GM12878 (cell line): ENCODE data around the gene EXOC3L1. TPM values are rescaled to one million over a fixed set of nuclear protein-coding genes. Genes with fewer than 3 reads are reported as not detected.

Experiments
- ATAC-seq: fragments of 200-7000 bp; cut with Tn5 transposase; 3 replicates; pipeline ENCODE4 v1.9.1; 2020; ENCODE audit warnings: mild to moderate bottlenecking, moderate library complexity
- BruUV-seq: library from RNA; stranded (reverse); fragments of 400-500 nt; replicated peaks from 2 replicates; lab custom pipeline; 2021; lab: Mats Ljungman, UMichigan
- CTCF ChIA-PET: fragments of 300-600 bp; sonication (Branson Sonifier 250); formaldehyde crosslinking; extraction: SDS; loops from one replicate; lab custom pipeline; 2021; ENCODE audit warnings: inconsistent platforms; lab: Yijun Ruan, JAX
- POLR2A ChIA-PET: fragments of 350-600 bp; formaldehyde crosslinking; extraction: SDS; loops from one replicate; lab custom pipeline; 2021; ENCODE audit warnings: inconsistent platforms; lab: Charles Lee
- RAD21 ChIA-PET: fragments of 300-600 bp; sonication (Branson Sonifier 250); formaldehyde crosslinking; loops from one replicate; lab custom pipeline; 2023; ENCODE audit warnings: antibody characterized with exemption; ENCODE audit not compliant: unreplicated experiment; lab: Charles Lee
- SMC1A ChIA-PET: fragments of 300-600 bp; sonication (Branson Sonifier 250); formaldehyde crosslinking; loops from one replicate; lab custom pipeline; 2023; ENCODE audit not compliant: unreplicated experiment, uncharacterized antibody; lab: Charles Lee
- DNase-seq: peaks from one replicate; pipeline ENCODE4 v3.0.0-alpha.2; 2011; ENCODE audit warnings: low read depth, low spot score
- FAIRE-seq: peaks from 3 replicates; lab custom pipeline; 2011; peaks lifted over from hg19 to GRCh38; lab: Jason Lieb, UNC
- H2AFZ ChIP-seq: 2 replicates; pipeline ENCODE4 v1.6.0; 2011; ENCODE audit warnings: low read depth, low read length, control low read depth; ENCODE audit not compliant: control insufficient read depth
- H3K27ac ChIP-seq: 2 replicates; pipeline ENCODE4 v1.5.1; 2011; ENCODE audit warnings: control low read depth; ENCODE audit not compliant: control insufficient read depth, insufficient read depth
- H3K27me3 ChIP-seq, 2 experiments: replicated peaks in 1 of 2; 2 replicates each; pipeline versions ENCODE4 v1.6.0 to v1.6.1; 2011; ENCODE audit warnings: low read length in 1 of 2; ENCODE audit not compliant: control insufficient read depth in 2 of 2, insufficient read depth in 2 of 2
- H3K36me3 ChIP-seq, 2 experiments: 2 replicates each; pipeline ENCODE4 v1.5.1; 2011; ENCODE audit warnings: low read length in 1 of 2; ENCODE audit not compliant: control insufficient read depth in 2 of 2, insufficient read depth in 2 of 2
- H3K4me1 ChIP-seq: 2 replicates; pipeline ENCODE4 v1.6.1; 2011; ENCODE audit warnings: mild to moderate bottlenecking, low read length, moderate library complexity, mixed read lengths; ENCODE audit not compliant: control insufficient read depth, insufficient read depth
- H3K4me2 ChIP-seq: 2 replicates; pipeline ENCODE4 v1.6.0; 2011; ENCODE audit warnings: control low read depth; ENCODE audit not compliant: control insufficient read depth, insufficient read depth
- H3K4me3 ChIP-seq: fragments of 200-600 bp; sonication (generic); 2 replicates; pipeline ENCODE4 v1.5.1; 2016
- H3K79me2 ChIP-seq: 2 replicates; pipeline ENCODE4 v1.6.0; 2011; ENCODE audit warnings: low read length; ENCODE audit not compliant: control insufficient read depth, insufficient read depth
- H3K9ac ChIP-seq: 2 replicates; pipeline ENCODE4 v1.8.0; 2011; ENCODE audit warnings: low read length, control low read depth, mixed read lengths; ENCODE audit not compliant: control insufficient read depth, insufficient read depth
- H3K9me3 ChIP-seq: replicated peaks from 3 replicates; pipeline ENCODE4 v1.5.1; 2011; ENCODE audit warnings: mild to moderate bottlenecking, low read length; ENCODE audit not compliant: control insufficient read depth, insufficient read depth
- H4K20me1 ChIP-seq: 2 replicates; pipeline ENCODE4 v1.6.0; 2011; ENCODE audit not compliant: control insufficient read depth, insufficient read depth
- CTCF ChIP-seq, 3 experiments: IDR thresholded peaks in 2 of 3; conservative IDR thresholded peaks in 1 of 3; 2 replicates each; pipeline ENCODE4 v1.5.1; 2011; ENCODE audit warnings: low read depth in 3 of 3, low read length in 3 of 3, mild to moderate bottlenecking in 3 of 3, control low read depth in 2 of 3, moderate library complexity in 2 of 3, inconsistent platforms in 1 of 3, mixed read lengths in 1 of 3; ENCODE audit not compliant: control insufficient read depth in 2 of 3, insufficient read depth in 1 of 3; ENCODE audit errors: extremely low read depth in 1 of 3
- RAD21 ChIP-seq: IDR thresholded peaks from 2 replicates; pipeline ENCODE4 v1.6.1; 2011; ENCODE audit warnings: mild to moderate bottlenecking, low read depth, low read length, moderate library complexity; ENCODE audit not compliant: insufficient read depth
- WGBS: methylation state at CpG from one replicate; pipeline ENCODE4 v1.1.6; 2016; ENCODE audit warnings: low lambda C conversion rate; ENCODE audit not compliant: insufficient replicate concordance, insufficient coverage; ENCODE audit errors: missing lambda C conversion rate; 5-methylcytosine and 5-hydroxymethylcytosine counted together
- in situ Hi-C: fragments of 300-500 bp; cut with MboI; formaldehyde crosslinking; loops from 9 replicates; pipeline ENCODE4 v1.14.3; 2018; ENCODE audit warnings: mixed read lengths
- intact Hi-C: fragments of 100-400 bp; cut with micrococcal nuclease; formaldehyde crosslinking; loops from one replicate; pipeline ENCODE4 v1.14.2; 2022; ENCODE audit not compliant: unreplicated experiment
- polyA plus RNA-seq, 11 experiments: library from polyadenylated mRNA; depleted of rRNA in 4 of 11; unstranded in 6 of 11; stranded (reverse) in 5 of 11; fragments of >200 nt; fragmentation: Nextera tagmentation in 4 of 11; fragmentation: Illumina TruSeq in 1 of 11; extraction: Ambion mirVana in 4 of 11; extraction: Trizol in 1 of 11; gene quantifications; 1 replicate in 1 of 11; 2 replicates in 10 of 11; pipeline versions ENCODE4 v1.2.1 to v1.2.3, GENCODE V29; 2011 to 2016; ENCODE audit warnings: inconsistent platforms in 2 of 11, missing spikeins in 2 of 11, low read depth in 1 of 11
- total RNA-seq, 4 experiments: library from RNA; depleted of rRNA in 3 of 4; stranded (reverse); fragments of >200 nt in 3 of 4; fragmentation: Illumina TruSeq in 1 of 4; extraction: Trizol in 1 of 4; gene quantifications; 2 replicates each; pipeline versions ENCODE4 v1.2.1 to v1.2.3, GENCODE V29; 2013 to 2021
- TF ChIP-seq, protein P1 (sequence below): fragments of 450-650 bp; IDR thresholded peaks from 2 replicates; pipeline ENCODE4 v1.6.1; 2017; ENCODE audit warnings: borderline replicate concordance

Gene EXOC3L1
- total and polyA plus RNA-seq, 10 of the 15 experiments (the other 5 are each of a cell fraction or from before 2014, with no cell fraction given) = 0.07 to 0.42 TPM; not detected in 8

- Histone ChIP-seq H3K79me2 (no peaks in the 10 kb centered on the region), H2AFZ (no peak overlapping the region), H3K27ac (no peak overlapping the region), H3K4me1 (no peaks in the 10 kb centered on the region; the same call in 1 of the 2 replicates), H3K4me2 (no peak overlapping the region), H3K4me3 (no peak overlapping the region), H4K20me1 (no peaks in the 10 kb centered on the region), H3K36me3 (peaks cover 27 to 30% of the 10 kb centered on the region in 2 experiments; a peak in 3 of 4 replicates), H3K9ac (no peak overlapping the region), H3K9me3 (no peaks in the 10 kb centered on the region), H3K27me3 (no peaks in the 10 kb centered on the region)
- POLR2A ChIA-PET = interaction anchor here (0.6 kb wide), 1 partner anchor 11 kb away, joined by 4 read pairs; no protein-coding TSS in a partner anchor
- BruUV-seq = no TSS peak
- CTCF ChIA-PET = interaction anchor here (1.4 kb wide), 1 partner anchor 135 kb away, joined by 6 read pairs; no protein-coding TSS in a partner anchor
- in situ Hi-C loops (no loop called here), intact Hi-C loops (no loop called here)
- ATAC-seq = no peak
- 72% methylated on average over 7 of the region's 7 CpGs for WGBS
- DNase-seq = no peak
- RAD21 ChIA-PET = interaction anchor here (0.8 kb wide), 1 partner anchor 129 kb away, joined by 4 read pairs; no protein-coding TSS in a partner anchor
- SMC1A ChIA-PET = no interaction called here
- TF ChIP-seq RAD21 = peak; percentile 17; the same call in 1 of the 2 replicates
- TF ChIP-seq CTCF (IDR thresholded peaks at IDR 0.05 in 2 of 3, conservative IDR thresholded peaks at IDR 0.05 in 1 of 3; ENCODE audit: control insufficient read depth in 2 of 3, extremely low read depth in 1 of 3, insufficient read depth in 1 of 3, low read depth in 3 of 3, low read length in 3 of 3) = peak in 1 of 3 experiments; percentile 17; a peak in 1 of 6 replicates
- TF ChIP-seq, protein P1, sequence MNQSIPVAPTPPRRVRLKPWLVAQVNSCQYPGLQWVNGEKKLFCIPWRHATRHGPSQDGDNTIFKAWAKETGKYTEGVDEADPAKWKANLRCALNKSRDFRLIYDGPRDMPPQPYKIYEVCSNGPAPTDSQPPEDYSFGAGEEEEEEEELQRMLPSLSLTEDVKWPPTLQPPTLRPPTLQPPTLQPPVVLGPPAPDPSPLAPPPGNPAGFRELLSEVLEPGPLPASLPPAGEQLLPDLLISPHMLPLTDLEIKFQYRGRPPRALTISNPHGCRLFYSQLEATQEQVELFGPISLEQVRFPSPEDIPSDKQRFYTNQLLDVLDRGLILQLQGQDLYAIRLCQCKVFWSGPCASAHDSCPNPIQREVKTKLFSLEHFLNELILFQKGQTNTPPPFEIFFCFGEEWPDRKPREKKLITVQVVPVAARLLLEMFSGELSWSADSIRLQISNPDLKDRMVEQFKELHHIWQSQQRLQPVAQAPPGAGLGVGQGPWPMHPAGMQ = no peak
- FAIRE-seq = no peak
These were observed 43.2 kb downstream of the EXOC3L1 start for GRCh38 chr16:67146523-67147357.
